ENCODE data around the gene APOB.

Gene APOB, protein sequence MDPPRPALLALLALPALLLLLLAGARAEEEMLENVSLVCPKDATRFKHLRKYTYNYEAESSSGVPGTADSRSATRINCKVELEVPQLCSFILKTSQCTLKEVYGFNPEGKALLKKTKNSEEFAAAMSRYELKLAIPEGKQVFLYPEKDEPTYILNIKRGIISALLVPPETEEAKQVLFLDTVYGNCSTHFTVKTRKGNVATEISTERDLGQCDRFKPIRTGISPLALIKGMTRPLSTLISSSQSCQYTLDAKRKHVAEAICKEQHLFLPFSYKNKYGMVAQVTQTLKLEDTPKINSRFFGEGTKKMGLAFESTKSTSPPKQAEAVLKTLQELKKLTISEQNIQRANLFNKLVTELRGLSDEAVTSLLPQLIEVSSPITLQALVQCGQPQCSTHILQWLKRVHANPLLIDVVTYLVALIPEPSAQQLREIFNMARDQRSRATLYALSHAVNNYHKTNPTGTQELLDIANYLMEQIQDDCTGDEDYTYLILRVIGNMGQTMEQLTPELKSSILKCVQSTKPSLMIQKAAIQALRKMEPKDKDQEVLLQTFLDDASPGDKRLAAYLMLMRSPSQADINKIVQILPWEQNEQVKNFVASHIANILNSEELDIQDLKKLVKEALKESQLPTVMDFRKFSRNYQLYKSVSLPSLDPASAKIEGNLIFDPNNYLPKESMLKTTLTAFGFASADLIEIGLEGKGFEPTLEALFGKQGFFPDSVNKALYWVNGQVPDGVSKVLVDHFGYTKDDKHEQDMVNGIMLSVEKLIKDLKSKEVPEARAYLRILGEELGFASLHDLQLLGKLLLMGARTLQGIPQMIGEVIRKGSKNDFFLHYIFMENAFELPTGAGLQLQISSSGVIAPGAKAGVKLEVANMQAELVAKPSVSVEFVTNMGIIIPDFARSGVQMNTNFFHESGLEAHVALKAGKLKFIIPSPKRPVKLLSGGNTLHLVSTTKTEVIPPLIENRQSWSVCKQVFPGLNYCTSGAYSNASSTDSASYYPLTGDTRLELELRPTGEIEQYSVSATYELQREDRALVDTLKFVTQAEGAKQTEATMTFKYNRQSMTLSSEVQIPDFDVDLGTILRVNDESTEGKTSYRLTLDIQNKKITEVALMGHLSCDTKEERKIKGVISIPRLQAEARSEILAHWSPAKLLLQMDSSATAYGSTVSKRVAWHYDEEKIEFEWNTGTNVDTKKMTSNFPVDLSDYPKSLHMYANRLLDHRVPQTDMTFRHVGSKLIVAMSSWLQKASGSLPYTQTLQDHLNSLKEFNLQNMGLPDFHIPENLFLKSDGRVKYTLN (N-terminal part only)

DNA sequence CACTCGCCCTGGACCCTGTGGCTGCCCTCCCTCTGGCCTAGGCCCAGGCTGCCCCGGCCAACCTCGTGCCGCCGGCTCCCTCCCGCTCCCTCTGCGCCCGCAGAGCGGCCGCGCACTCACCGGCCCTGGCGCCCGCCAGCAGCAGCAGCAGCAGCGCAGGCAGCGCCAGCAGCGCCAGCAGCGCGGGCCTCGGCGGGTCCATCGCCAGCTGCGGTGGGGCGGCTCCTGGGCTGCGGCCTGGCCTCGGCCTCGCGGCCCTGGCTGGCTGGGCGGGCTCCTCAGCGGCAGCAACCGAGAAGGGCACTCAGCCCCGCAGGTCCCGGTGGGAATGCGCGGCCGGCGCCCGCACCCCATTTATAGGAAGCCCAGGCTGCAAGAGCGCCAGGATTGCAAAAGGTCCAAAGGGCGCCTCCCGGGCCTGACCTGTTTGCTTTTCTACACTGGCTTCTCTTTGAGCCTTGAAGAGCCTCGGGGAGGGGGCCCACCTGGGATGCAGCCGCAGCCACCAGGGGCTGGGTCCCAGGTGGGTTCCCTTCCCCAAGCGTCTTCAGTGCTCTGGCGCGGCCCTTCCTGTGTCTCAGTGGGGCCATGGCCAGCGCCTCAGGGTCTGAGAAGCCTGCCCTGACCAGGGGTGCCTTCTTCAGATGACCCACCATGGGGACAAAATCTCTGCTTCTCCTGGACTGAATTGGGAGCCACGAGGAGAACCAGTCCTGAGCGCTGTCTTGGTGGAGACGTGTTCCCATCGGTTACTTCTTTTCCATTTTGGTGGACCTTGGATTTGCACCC is at the start of gene APOB:
Gene APOB (minus strand): TSS at position 330 of the 789 bp plus-strand sequence. CDS start 128 bp downstream, at position 202.
- no peak for DNase-seq (ENCODE audit: low read depth)

DNA sequence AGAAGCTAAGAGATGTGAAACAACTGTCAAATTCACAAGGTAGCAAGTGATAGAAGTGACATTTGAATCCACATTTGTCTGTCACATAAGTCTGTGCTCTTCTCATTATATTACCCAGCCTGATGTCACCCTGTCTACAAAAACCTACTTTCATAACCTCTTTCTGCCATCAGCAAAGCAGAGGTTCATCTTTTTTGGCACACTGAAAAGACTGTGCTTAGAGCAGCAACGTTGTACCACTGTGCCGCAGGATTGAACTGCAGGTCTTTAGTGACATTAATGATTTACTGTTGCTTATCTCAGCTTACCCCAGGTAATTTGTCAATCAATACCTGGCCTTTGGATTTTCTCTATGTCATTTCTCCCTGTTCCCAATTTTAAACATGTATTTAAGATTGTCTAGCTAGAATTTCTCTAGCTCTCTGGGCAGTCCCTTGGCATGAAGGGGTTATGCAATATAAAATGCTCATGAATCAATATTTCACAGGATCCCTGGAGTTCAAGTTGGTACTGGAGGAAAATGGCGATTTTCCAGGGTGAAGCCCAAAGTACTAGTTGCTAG is 48.5 kb upstream of the APOB start:
- DNase-seq (ENCODE audit: low read depth) = no peak

DNA sequence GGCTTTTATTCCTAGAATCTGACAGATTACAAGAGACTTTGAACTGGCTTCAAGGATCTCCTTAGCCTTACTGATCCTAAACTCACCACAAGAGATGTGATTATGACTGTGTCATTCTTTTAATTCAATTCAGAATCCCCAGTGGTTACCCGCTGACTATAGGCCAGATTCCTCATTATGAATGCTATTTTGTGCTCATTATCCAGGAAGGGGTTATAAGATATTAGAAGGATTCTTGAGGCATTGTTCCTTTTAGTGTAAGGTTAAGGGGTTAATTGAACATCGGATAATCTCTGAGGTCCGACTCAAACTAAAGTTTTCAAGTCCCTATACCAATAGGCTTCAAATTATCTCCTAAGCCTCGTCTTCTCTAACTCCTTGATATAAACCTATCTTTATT is 40.5 kb upstream of the APOB start:
- no peak for DNase-seq (ENCODE audit: low read depth)

DNA sequence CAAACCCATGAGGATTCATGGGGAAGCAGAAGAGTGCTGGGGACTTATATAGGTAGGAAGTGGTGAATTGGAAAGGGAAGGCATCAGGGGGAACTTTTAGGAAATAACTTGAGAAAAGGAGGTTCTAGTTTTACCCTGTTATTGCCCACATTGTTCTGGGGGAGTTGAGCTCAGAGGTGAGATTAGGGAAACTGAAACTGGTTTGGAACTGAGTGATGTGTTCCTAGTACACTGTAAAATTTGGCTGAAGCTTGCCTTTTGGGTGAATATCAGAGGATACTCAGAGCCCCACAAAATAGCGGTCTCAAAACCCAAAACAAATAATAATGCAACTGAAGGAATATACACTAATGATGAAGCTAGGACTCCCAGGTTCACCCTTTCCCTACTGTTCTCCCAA is 39.6 kb upstream of the APOB start:
- no peak for DNase-seq (ENCODE audit: low read depth)

DNA sequence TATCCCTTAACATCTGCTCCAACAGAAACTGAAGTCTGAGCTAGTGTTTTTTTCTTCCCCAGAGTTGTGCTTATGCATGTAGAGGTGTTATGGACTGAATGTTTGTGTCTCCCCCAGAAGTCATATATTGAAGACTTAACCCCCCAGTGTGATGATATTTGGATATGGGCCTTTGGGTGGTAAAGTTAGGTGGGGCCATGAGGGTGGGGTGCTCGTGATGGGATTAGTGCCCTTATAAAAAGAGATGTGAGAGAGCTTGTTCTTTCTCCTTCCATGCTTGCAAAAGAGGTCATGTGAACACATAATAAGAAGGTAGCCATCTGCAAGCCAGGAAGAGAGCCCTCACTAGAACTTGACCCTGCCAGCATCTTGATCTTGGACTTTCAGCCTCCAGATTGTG is 34.4 kb upstream of the APOB start:
- DNase-seq (ENCODE audit: low read depth) = no peak

DNA sequence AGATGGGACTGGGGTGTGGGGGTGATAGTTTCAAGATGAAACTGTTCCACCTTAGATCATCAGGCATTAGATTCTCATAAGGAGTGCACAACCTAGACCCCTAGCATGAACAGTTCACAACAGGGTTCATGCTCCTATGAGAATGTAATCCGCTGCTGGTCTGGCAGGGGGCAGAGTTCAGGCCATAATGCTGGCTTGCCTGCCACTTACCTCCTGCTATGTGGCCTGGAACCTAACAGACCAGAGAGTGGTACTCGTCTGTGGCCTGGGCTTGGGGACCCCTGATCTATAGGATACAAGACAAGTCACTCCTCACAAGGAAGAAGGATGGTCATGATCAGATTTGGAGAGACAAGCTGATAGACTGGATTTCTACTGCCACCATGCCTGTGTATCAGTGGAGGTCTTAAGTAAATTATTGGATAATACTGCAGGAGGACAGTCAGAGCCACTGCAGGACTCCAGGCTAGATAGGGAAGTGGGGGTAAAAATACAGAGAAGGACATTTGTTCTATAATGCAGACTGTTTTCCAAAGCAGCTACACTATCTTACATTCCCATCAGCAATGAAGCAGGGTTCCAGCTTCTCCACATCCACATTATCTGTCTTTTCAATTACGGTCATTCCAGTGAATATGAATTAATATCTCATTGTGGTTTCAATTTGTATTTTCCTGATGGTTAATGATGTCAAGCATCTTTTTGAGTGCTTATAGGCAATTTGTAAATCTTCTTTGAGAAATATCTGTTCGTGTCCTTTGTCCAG is 28.8 kb upstream of the APOB start:
- no peak for DNase-seq (ENCODE audit: low read depth)

DNA sequence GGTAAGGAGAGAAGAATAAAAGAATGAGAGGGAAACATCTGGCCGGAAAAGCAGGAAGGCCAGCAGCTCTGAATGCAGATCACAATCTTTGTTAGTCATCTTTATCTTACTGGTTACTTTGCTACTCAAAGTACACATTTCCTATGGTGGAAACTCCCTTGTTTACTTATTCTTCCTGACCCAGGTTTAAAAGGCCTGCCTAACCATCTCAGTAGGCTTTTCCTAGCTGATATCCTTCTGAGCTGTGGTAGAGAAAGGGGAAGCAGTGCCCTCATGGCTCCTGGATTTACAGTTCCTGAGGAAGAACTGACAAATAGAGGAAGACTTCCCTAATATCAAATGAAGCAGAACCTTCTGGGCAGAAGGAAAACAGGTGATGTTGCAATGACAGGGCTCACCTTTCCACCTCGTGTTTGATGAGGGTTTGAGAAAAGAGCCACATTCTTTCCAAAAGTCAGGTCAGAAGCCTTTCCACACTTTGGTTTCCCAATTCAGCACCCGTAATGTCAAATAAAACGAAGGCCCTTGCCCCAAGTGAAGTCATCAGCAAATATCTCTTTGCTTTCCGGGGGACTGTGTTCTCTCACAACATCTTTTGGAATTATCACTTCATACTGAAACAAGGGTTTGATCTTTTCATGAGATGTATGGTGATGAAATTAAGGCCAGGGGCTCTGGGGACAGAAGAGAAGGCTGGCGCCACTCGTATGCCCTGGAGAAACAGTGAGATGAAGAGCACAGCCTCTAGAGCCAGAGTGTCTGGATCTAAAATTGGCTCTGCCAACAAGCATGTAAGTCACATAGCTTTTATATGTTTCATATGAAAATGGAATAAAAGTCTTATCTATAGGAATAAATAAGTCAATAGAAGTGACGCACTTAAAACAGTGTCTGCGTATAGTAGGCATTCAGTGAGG is 26.7 kb upstream of the APOB start:
- no peak for DNase-seq (ENCODE audit: low read depth)

DNA sequence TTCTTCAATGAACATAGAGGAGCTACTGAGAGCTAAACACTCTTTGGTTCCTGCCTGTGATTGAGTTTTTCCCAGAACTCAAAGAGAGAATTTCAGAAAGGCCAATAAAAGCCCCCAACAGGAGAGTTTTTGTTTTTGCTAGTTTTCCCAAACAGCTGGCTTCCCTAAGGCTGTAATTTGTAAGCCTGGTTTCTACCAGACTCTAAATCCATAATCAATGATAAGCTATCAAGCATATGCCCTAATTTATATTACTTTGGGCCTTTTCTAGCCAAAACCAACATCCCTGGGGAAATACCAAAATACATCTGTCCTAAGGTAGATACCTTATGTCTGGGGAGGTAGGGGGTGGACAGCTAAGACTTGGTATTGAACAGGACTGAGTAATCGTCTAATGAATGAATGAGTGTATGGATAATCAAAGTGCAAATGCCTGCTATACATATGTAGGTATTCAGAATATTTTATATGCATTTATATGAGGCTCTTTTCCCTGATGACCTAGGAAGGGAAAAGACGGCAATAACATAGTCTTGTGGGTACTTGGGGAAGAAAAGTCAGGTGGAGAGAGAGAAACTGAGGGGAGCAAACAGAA is 26.0 kb upstream of the APOB start:
- DNase-seq (ENCODE audit: low read depth) = no peak

DNA sequence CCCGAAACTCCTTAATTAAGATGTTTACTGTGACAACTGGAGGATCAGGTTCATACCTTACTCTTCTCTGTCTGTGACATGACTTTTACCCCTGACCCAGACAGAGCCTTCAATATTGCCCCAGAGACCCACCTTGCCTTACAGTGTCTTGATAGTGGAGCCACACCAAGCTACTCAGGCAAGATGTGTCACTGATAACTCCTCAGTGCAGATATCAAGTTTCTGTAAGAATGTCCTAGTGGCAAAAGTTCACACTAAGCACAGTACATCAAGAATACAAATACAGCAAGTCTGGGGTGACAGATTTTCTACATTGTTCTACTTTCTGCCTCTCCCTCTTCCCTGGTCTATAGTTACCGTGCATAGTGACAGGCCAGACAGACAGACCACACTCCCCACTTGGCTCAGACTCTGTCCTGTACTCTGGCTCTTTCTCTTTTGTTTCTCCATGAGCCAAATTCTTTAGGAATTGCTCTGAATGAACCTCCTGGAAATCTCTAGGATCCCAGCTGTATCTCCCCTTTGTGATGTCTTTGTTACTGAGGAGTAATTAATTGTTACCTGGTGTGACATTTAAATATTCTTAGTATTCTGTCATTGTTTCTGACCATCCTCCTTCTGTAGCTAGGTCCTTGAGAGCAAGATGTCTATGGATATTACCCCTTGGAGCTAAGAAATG is 24.1 kb upstream of the APOB start:
- DNase-seq (ENCODE audit: low read depth) = no peak

DNA sequence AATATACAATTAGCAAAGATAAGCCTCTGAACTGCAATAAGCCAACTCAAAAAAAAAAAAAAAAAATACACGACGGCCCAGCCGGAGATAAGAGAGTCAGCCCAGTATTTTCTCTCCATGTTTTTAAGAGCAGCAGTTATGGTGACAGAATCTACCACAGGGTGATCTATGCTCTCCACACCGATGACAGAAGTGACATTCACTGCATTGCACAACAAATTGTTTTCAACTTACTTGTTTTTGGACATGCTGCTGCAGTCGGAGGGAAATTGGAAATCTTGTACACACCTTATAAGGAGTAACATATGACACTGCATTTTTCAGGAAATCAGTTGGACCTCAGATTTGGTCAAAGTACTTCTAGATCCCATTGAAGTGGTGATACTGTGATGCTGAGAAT is 23.3 kb upstream of the APOB start:
- no peak for DNase-seq (ENCODE audit: low read depth)

DNA sequence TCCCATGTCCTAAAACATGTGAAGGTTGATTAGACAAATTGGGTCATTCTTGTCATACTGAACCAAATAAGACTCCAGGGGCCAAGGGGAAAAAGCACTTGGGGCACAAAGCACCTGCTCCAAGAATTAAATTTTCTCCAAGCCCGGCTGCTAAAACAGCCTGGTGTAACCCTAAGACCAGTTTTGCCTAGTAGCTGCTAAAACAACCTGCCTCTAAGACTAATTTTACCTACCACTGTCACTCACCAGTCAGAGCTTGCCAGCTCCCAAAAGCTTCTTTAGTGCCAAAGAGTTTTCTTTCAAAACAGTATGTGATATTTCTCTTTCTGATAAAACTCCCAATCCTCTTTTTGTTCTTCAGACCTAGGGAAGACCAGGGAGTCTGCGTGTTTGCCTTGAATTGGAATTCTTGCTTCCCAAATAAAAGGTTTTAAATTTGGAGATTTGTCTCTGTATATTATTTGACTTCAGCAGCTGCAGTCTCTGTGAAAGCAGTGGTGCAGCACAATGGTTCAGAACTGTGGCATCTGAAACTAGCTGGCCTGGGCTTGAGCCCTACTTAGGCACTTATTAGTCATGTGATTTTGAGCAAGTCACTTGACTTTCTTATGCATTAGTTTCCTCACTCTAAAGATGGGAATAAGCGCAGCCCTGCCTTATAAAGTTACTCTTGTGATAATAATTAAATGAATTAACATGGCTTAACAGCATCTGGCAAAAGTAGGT is 16.2 kb upstream of the APOB start:
- no peak for DNase-seq (ENCODE audit: low read depth)

DNA sequence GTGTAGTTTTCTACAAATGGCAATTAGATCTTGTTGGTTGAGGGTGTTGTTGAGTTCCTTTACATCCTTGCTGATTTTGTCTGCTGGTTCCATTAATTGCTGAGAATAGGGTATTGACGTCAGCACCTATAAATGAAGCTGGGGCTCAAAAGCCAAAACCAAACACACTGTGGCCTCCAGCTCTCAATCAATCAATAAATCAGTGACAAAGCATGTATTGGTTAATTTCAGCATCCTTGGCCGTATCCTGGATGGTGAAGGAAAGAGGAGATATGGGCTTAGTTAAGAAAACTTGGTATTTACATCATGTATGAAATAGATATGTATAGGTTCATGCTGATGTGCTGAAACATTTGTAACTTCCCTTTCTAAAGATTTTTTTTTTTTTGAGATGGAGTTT is 13.2 kb upstream of the APOB start:
- no peak for DNase-seq (ENCODE audit: low read depth)

DNA sequence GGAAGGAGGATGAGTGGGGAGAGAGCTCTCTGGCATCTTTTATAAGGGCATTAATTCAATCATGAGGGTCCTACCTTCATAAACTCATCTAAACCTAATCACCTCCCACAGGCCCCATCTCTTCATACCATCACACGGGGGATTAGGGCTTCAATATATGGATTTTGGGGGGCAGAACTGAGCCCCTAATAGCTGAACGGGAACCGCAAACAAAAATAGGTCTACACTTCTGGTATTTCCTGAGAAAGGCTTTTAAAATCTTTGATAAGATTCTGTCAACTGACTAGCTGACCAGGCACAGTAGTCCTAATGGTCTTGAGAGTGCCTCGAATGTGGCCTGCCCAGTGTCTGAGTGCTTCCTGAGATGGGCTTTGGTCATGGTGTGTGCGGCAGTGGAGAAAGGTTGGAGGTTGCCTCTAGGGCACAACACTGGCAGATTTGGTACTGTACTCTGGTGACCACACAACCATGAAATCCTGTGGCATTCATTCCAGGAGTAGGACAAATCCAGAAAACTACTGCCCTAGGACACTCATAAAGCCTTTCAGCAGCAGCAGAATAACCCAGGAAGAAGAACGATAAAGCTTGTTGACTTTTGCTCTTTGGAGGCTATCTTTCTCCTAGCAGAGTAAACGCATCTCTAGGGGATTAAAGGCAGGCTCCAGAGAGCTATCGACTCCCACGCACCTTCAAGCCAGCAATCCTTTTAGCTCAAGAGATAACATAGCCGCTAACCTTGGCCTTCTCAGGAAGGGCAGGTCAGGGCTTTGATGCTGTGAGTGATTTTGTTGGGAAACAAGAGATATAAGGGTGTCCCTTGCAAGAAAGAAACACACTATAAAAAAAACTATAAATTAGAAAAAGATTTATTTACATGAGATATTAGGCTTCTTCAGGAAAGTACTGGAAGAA is 12.3 kb upstream of the APOB start:
- DNase-seq (ENCODE audit: low read depth) = no peak

DNA sequence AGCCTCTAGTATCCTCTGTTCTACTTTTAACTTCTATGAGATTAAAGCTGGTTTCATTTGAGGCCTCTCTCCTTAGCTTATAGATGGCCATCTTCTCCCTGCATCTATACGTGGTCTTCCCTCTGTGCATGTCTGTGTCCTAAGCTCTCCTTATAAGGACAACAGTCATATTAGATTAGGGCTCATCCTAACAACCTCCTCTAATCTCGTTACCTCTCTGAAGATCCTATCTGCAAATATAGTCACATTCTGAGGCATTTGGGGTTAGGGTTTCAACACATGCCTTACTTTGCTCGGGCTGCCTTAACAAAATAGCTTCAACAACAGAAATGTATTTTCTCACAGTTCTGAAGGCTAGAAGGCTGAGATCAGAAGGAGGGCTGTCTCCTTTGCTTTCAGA is 11.6 kb upstream of the APOB start:
- DNase-seq (ENCODE audit: low read depth) = no peak

DNA sequence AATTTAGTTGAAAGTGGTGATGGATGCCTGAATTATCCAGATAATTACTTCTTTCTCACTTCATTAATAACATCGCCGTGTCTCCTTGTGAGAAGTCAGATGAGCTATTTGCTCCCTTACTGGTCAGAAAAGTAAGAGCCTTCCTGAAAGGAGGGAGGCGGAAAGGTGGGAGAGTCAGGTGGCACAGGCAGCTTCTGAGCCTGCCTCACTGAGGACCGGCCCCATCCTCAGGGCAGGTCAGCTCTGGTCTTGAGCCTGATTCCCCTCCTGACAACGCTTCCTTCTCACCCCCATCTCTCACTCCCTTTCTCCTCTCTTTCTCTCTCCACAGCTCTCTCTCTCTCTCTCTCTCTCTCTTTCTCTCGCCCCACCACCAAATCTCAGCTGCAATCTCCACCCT is 10.1 kb upstream of the APOB start:
- DNase-seq (ENCODE audit: low read depth) = no peak

DNA sequence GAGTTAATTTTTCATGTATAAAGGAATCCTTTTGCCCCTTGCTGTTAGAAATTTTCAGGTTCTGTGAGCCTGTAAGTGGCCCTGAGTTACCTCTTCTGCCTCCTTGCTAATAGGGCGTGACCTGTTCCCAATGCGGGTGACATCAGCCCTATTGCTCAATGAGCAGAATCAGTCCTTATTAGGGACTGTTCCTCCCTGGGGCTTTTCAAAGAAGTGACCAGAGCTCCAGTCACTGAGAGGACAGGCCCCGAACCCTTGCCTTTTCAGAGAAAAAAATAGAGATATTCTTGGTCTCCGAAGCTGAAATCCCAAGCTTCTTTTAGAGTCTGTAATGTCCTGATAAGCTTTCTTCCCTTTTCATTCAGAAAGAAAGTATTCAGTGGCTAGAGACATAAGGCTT is 8.2 kb upstream of the APOB start:
- no peak for DNase-seq (ENCODE audit: low read depth)

DNA sequence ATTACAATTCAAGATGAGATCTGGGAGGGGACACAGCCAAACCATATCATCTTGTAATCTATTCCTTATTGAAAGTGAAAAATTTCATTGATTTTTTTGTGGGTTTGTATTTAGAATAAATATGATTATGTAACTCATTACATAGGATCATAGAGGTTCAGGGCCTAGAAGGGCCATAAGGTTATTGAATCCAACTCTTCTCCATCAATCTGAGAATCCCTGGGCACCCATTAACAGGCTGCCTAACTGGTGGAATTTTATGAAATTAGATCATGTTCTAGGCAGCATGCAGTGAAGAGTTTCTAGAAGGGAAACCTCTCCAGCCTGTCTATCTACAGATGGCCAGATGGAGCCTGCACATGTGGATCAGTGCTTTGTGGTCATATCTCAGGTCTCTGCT is 6.3 kb upstream of the APOB start:
- no peak for DNase-seq (ENCODE audit: low read depth)
